Mesothelial cell of epicardium (in vitro differentiated cells): ENCODE measurements around the gene MFN2. TPM values are rescaled to one million over a fixed set of nuclear protein-coding genes. Genes with fewer than 3 reads are reported as not detected.

ENCODE experiments used
- DNase-seq, 2 experiments: peaks; one replicate each; pipeline ENCODE4 v3.0.0; 2021; ENCODE audit warnings: low spot score in 2 of 2; ENCODE audit not compliant: unreplicated experiment in 2 of 2
- H3K27ac Mint-ChIP-seq: 2 replicates; pipeline ENCODE4 v1.8.0; 2021; ENCODE audit warnings: mixed read lengths
- H3K27me3 Mint-ChIP-seq: 2 replicates; pipeline ENCODE4 v1.8.0; 2021; ENCODE audit warnings: low read depth, mixed read lengths
- H3K36me3 Mint-ChIP-seq: 2 replicates; pipeline ENCODE4 v1.8.0; 2021; ENCODE audit warnings: mixed read lengths
- H3K4me1 Mint-ChIP-seq: 2 replicates; pipeline ENCODE4 v1.8.0; 2021; ENCODE audit warnings: mixed read lengths
- H3K4me3 Mint-ChIP-seq: 2 replicates; pipeline ENCODE4 v1.8.0; 2021; ENCODE audit warnings: mild to moderate bottlenecking, moderate library complexity, mixed read lengths
- H3K9me3 Mint-ChIP-seq: 2 replicates; pipeline ENCODE4 v1.8.0; 2021; ENCODE audit warnings: mixed read lengths
- total RNA-seq: library from RNA; stranded (reverse); gene quantifications from 3 replicates; pipeline ENCODE4 v1.2.1, GENCODE V29; 2021
- TF ChIP-seq, protein P1 (sequence below): fragments of 200-600 bp; sonication (generic); IDR thresholded peaks from one replicate; pipeline ENCODE4 v1.5.0; 2021; ENCODE audit warnings: antibody characterized with exemption; ENCODE audit not compliant: unreplicated experiment

The MFN2 gene
- total RNA-seq, 1 donor from 2014 or later = 53.7 TPM

DNA sequence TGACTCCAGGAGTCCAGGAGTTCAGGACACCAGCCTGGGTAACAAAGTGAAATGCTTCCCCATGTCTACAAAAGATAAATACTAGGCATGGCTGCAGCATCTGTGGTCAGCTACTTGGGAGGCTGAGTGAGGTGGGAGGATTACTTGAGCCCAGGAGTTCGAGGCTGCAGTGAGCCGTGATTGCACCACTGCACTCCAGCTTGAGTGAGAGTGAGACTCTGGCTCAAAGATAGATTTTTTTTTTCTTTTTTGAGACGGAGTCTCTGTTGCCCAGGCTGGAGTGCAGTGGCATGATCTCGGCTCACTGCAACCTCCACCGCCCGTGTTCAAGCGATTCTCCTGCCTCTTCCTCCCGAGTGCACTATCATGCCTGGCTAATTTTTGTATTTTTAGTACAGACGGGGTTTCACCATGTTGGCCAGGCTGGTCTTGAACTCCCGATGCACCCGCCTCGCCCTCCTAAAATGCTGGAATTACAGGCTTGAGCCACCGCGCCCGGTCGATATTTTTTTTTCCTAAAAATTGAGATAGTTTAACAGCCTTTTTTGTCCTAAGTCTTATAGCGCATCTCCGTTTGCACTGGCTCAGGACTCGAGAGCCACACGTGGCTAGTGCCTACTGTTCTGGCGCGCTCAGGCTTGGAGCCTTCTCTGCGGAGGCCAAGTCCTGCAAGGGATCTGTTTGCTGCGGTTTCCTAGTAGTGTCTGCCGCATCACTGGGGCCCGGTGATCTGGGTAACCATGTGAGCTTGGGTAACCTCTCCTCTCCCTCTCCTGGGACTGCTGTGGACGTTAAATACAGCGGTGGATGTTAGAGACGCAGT is 1.0 kb upstream of the MFN2 start:
- peak overlapping the region; percentile 95 for H3K27ac Mint-ChIP-seq
- DNase-seq = no peak
- TF ChIP-seq, protein P1, sequence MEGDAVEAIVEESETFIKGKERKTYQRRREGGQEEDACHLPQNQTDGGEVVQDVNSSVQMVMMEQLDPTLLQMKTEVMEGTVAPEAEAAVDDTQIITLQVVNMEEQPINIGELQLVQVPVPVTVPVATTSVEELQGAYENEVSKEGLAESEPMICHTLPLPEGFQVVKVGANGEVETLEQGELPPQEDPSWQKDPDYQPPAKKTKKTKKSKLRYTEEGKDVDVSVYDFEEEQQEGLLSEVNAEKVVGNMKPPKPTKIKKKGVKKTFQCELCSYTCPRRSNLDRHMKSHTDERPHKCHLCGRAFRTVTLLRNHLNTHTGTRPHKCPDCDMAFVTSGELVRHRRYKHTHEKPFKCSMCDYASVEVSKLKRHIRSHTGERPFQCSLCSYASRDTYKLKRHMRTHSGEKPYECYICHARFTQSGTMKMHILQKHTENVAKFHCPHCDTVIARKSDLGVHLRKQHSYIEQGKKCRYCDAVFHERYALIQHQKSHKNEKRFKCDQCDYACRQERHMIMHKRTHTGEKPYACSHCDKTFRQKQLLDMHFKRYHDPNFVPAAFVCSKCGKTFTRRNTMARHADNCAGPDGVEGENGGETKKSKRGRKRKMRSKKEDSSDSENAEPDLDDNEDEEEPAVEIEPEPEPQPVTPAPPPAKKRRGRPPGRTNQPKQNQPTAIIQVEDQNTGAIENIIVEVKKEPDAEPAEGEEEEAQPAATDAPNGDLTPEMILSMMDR = no peak
- H3K4me3 Mint-ChIP-seq = peak overlapping the region; percentile 99
- H3K9me3 Mint-ChIP-seq = no peaks in the 10 kb centered on the region
- H3K4me1 Mint-ChIP-seq = peaks cover 31% of the 10 kb centered on the region
- H3K27me3 Mint-ChIP-seq = no peaks in the 10 kb centered on the region
- H3K36me3 Mint-ChIP-seq = peaks cover 12% of the 10 kb centered on the region

DNA sequence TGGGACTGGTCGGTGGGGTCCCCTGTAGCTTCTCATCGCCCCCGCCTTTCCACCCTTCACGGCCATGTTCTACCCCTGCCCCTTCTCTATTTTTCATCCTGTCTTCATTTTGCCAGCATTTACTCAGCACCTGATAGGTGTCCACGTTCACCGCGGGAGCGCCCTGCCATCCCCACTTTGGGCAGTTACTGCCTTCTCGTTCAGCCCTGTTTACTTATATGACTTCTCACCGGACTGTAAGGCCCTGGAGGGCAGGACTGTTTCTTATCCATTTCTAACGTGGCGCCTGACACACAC is 380 bp downstream of the MFN2 start:
- H3K27me3 Mint-ChIP-seq = no peaks in the 10 kb centered on the region
- no peaks in the 10 kb centered on the region for H3K9me3 Mint-ChIP-seq
- peaks cover 31% of the 10 kb centered on the region for H3K4me1 Mint-ChIP-seq
- H3K4me3 Mint-ChIP-seq = peak overlapping the region; percentile 99
- H3K36me3 Mint-ChIP-seq = peaks cover 2% of the 10 kb centered on the region
- TF ChIP-seq, protein P1 = no peak
- no peak for DNase-seq
- H3K27ac Mint-ChIP-seq = peak overlapping the region; percentile 96

DNA sequence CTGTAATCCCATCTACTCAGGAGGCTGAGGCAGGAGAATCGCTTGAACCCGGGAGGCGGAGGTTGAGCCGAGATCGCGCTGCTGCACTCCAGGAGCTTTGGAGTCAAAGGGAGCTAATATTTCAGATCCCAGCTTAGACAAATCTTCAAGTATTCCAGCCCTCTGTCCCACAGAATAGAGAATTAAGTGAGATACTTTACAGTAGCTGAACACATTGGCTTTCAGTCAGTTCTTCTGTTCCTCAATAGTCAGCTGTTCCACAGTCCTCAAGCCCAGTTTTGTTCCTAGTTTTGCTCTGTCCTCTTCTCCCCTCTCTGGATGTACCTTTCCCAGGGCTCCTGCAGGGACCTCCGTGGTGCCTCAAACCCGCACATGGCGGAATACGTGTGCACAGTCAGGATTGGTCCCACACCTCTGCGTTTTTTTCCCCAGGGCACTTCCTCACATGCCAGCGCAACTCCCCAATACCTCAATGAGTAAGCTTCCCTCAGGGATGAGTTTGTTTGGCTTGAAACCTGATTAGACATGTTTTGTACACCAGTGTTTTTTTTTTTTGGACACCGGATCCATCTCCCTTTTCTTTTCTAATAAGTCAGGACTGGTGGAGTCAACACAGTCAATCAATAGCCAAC is 1.2 kb downstream of the MFN2 start:
- H3K27me3 Mint-ChIP-seq = no peaks in the 10 kb centered on the region
- TF ChIP-seq, protein P1 = no peak
- peaks cover 8% of the 10 kb centered on the region for H3K36me3 Mint-ChIP-seq
- H3K27ac Mint-ChIP-seq = peak overlapping the region; percentile 96
- H3K9me3 Mint-ChIP-seq = no peaks in the 10 kb centered on the region
- peak overlapping the region; percentile 99 for H3K4me3 Mint-ChIP-seq
- no peak for DNase-seq
- peaks cover 31% of the 10 kb centered on the region for H3K4me1 Mint-ChIP-seq

DNA sequence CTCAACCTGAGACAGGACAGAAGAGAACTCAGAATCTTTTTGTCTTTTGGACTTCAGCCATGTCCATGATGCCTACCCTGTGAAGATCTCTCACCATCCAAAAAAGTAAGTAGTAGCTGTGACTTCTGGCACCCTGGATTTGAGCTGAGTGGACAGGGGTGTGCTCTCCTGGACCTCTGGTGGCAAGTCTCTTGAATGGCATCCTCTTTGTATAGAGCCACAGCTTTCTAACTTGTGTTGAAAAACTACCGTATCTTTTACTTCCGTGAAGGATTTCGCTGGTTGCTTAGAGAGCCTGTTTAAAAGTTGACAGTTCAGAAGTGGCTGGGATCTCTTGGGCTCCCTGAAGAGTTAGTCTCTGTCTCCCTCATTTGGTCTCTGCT is 1.8 kb downstream of the MFN2 start:
- DNase-seq = no peak
- TF ChIP-seq, protein P1 = no peak
- Mint-ChIP-seq H3K36me3 (peaks cover 8% of the 10 kb centered on the region), H3K27me3 (no peaks in the 10 kb centered on the region), H3K9me3 (no peaks in the 10 kb centered on the region), H3K4me1 (peaks cover 31% of the 10 kb centered on the region), H3K4me3 (peak overlapping the region; percentile 99), H3K27ac (peak overlapping the region; percentile 96)

DNA sequence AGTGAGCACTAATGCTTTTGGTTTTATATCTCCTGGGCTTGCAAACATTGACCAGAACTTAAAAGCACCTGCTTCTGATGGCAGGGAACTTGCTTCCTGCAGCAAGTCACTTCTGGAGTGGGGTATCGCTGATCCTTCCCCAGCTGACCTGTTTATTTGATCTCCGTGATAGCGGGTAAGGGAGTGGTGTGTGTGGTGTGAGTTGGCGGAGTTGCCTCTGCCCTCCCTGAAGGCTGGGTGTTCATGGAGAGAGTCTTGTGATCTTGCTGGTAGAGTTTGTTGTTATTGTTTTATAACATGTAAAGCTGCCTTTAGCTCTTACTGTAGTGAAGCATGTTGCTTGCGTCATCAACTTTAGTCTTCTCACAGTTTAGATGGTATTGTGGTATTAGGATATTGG is 3.9 kb downstream of the MFN2 start:
- H3K27me3 Mint-ChIP-seq = no peaks in the 10 kb centered on the region
- H3K36me3 Mint-ChIP-seq = peaks cover 11% of the 10 kb centered on the region
- H3K27ac Mint-ChIP-seq = no peak overlapping the region
- no peaks in the 10 kb centered on the region for H3K9me3 Mint-ChIP-seq
- DNase-seq = no peak
- peaks cover 28% of the 10 kb centered on the region for H3K4me1 Mint-ChIP-seq
- H3K4me3 Mint-ChIP-seq = no peak overlapping the region
- TF ChIP-seq, protein P1 = no peak
